Neural cell (in vitro differentiated cells): ENCODE measurements around the gene HECA. TPM values are rescaled to one million over a fixed set of nuclear protein-coding genes. Genes with fewer than 3 reads are reported as not detected.
"Not testable (repeated sequence)": the region's sequence is repeated elsewhere in the genome, so short reads cannot be mapped to it uniquely, and the experiment has no call there.

ENCODE experiments used
- H2AFZ ChIP-seq: fragments of 200-600, 300-800 bp; sonication (generic), shearing (Covaris generic); 2 replicates; pipeline ENCODE4 v1.6.0; 2014; ENCODE audit warnings: low read depth, mild to moderate bottlenecking, antibody characterized with exemption, low read length, moderate library complexity
- H3F3A ChIP-seq: fragments of 200-600 bp; shearing (Covaris generic); 2 replicates; pipeline ENCODE4 v1.6.1; 2016; ENCODE audit warnings: mild to moderate bottlenecking, moderate library complexity, mixed read lengths, antibody characterized with exemption, low read length; ENCODE audit not compliant: insufficient read depth, poor library complexity, severe bottlenecking
- H3K27ac ChIP-seq: fragments of 200-600, 300-800 bp; sonication (generic), shearing (Covaris generic); 2 replicates; pipeline ENCODE4 v1.5.1; 2014; ENCODE audit warnings: mild to moderate bottlenecking, low read length, moderate library complexity
- H3K27me3 ChIP-seq: fragments of 300-800, 200-600 bp; sonication (generic), shearing (Covaris generic); 2 replicates; pipeline ENCODE4 v1.6.0; 2014; ENCODE audit warnings: mild to moderate bottlenecking, low read depth, low read length, moderate library complexity; ENCODE audit not compliant: insufficient read depth
- H3K36me3 ChIP-seq: fragments of 300-800, 200-600 bp; sonication (generic), shearing (Covaris generic); 2 replicates; pipeline ENCODE4 v1.5.1; 2014; ENCODE audit warnings: mild to moderate bottlenecking, antibody characterized with exemption, low read length, moderate library complexity; ENCODE audit not compliant: insufficient read depth
- H3K4me2 ChIP-seq: fragments of 300-800, 200-600 bp; sonication (generic), shearing (Covaris generic); 2 replicates; pipeline ENCODE4 v1.6.0; 2014; ENCODE audit warnings: mild to moderate bottlenecking, low read length
- H3K4me3 ChIP-seq: fragments of 300-800, 200-600 bp; sonication (generic), shearing (Covaris generic); 2 replicates; pipeline ENCODE4 v1.5.1; 2014; ENCODE audit warnings: mild to moderate bottlenecking, low read length, moderate library complexity
- H3K79me2 ChIP-seq: fragments of 200-600 bp; shearing (Covaris generic); replicated peaks from 2 replicates; pipeline ENCODE4 v1.6.0; 2014; ENCODE audit warnings: mild to moderate bottlenecking, low read length, moderate library complexity; ENCODE audit not compliant: insufficient read depth
- H3K9ac ChIP-seq: fragments of 300-800, 200-600 bp; sonication (generic), shearing (Covaris generic); 2 replicates; pipeline ENCODE4 v1.6.1; 2016; ENCODE audit warnings: mild to moderate bottlenecking, low read length, mixed read lengths
- H3K9me2 ChIP-seq: fragments of 200-600 bp; shearing (Covaris generic); 2 replicates; pipeline ENCODE4 v1.6.1; 2016; ENCODE audit warnings: mild to moderate bottlenecking, low read length, mixed read lengths; ENCODE audit not compliant: insufficient read depth
- H3K9me3 ChIP-seq: fragments of 200-600, 300-800 bp; sonication (generic), shearing (Covaris generic); 2 replicates; pipeline ENCODE4 v1.6.1; 2016; ENCODE audit warnings: mild to moderate bottlenecking, mixed run types, low read length, moderate library complexity, mixed read lengths
- H4K20me1 ChIP-seq: fragments of 200-600 bp; shearing (Covaris generic); 2 replicates; pipeline ENCODE4 v1.6.1; 2016; ENCODE audit warnings: mild to moderate bottlenecking, mixed run types; ENCODE audit not compliant: insufficient read depth
- EP300 ChIP-seq: fragments of 450-650 bp; conservative IDR thresholded peaks from 2 replicates; pipeline ENCODE4 v1.6.1; 2014; ENCODE audit warnings: antibody characterized with exemption, mild to moderate bottlenecking, moderate library complexity; ENCODE audit not compliant: poor library complexity, severe bottlenecking
- EZH2 ChIP-seq: fragments of 200-600, 300-800 bp; shearing (Covaris generic), sonication (generic); IDR thresholded peaks from 2 replicates; pipeline ENCODE4 v1.6.1; 2014; ENCODE audit warnings: antibody characterized with exemption, low read length, borderline replicate concordance, mild to moderate bottlenecking; ENCODE audit not compliant: insufficient read depth, poor library complexity, severe bottlenecking
- MXI1 ChIP-seq: fragments of 450-650 bp; conservative IDR thresholded peaks from 2 replicates; pipeline ENCODE4 v1.6.1; 2014; ENCODE audit warnings: antibody characterized with exemption, mild to moderate bottlenecking; ENCODE audit not compliant: poor library complexity, severe bottlenecking
- POLR2AphosphoS5 ChIP-seq: IDR thresholded peaks from 2 replicates; pipeline ENCODE4 v1.6.1; 2012
- RAD21 ChIP-seq: fragments of 450-650 bp; conservative IDR thresholded peaks from 2 replicates; pipeline ENCODE4 v1.6.1; 2014; ENCODE audit warnings: antibody characterized with exemption, mild to moderate bottlenecking, moderate library complexity
- SMC3 ChIP-seq: fragments of 450-650 bp; conservative IDR thresholded peaks from 2 replicates; pipeline ENCODE4 v1.6.1; 2014; ENCODE audit warnings: antibody characterized with exemption, mild to moderate bottlenecking, moderate library complexity; ENCODE audit not compliant: poor library complexity
- TAF1 ChIP-seq: IDR thresholded peaks from 2 replicates; pipeline ENCODE4 v1.6.1; 2012; ENCODE audit warnings: low read depth
- polyA plus RNA-seq: library from polyadenylated mRNA; depleted of rRNA; stranded (reverse); fragments of >200 nt; gene quantifications from 2 replicates; pipeline ENCODE4 v1.2.3, GENCODE V29; 2014
- TF ChIP-seq, protein P1 (sequence below): IDR thresholded peaks from 2 replicates; pipeline ENCODE4 v1.6.1; 2012; ENCODE audit warnings: borderline replicate concordance
- TF ChIP-seq, protein P2 (sequence below): fragments of 450-650 bp; IDR thresholded peaks from 2 replicates; pipeline ENCODE4 v1.5.1; 2014; ENCODE audit warnings: antibody characterized with exemption, mild to moderate bottlenecking, moderate library complexity; ENCODE audit not compliant: poor library complexity, severe bottlenecking

HECA gene
- polyA plus RNA-seq, 1 donor from 2014 or later, result 20.2 TPM

GRCh38 chr6:139205843-139206242 is 71.0 kb downstream of the HECA start:
- no peaks in the 10 kb centered on the region for H3K9me2 ChIP-seq
- no peak overlapping the region for H3K27ac ChIP-seq
- H3K36me3 ChIP-seq, result no peaks in the 10 kb centered on the region
- no peaks in the 10 kb centered on the region for H4K20me1 ChIP-seq
- no peak overlapping the region for H3K4me2 ChIP-seq
- H3K9me3 ChIP-seq, result peaks cover 4% of the 10 kb centered on the region
- H3K4me3 ChIP-seq, result no peak overlapping the region
- H3K27me3 ChIP-seq, result no peaks in the 10 kb centered on the region
- no peak for TF ChIP-seq MXI1
- TF ChIP-seq, protein P1, sequence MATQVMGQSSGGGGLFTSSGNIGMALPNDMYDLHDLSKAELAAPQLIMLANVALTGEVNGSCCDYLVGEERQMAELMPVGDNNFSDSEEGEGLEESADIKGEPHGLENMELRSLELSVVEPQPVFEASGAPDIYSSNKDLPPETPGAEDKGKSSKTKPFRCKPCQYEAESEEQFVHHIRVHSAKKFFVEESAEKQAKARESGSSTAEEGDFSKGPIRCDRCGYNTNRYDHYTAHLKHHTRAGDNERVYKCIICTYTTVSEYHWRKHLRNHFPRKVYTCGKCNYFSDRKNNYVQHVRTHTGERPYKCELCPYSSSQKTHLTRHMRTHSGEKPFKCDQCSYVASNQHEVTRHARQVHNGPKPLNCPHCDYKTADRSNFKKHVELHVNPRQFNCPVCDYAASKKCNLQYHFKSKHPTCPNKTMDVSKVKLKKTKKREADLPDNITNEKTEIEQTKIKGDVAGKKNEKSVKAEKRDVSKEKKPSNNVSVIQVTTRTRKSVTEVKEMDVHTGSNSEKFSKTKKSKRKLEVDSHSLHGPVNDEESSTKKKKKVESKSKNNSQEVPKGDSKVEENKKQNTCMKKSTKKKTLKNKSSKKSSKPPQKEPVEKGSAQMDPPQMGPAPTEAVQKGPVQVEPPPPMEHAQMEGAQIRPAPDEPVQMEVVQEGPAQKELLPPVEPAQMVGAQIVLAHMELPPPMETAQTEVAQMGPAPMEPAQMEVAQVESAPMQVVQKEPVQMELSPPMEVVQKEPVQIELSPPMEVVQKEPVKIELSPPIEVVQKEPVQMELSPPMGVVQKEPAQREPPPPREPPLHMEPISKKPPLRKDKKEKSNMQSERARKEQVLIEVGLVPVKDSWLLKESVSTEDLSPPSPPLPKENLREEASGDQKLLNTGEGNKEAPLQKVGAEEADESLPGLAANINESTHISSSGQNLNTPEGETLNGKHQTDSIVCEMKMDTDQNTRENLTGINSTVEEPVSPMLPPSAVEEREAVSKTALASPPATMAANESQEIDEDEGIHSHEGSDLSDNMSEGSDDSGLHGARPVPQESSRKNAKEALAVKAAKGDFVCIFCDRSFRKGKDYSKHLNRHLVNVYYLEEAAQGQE, result no peak
- no peak for TF ChIP-seq SMC3
- TF ChIP-seq POLR2AphosphoS5, result no peak
- no peak for TF ChIP-seq EZH2
- TF ChIP-seq EP300, result no peak
- no peak for TF ChIP-seq TAF1
- TF ChIP-seq, protein P2, sequence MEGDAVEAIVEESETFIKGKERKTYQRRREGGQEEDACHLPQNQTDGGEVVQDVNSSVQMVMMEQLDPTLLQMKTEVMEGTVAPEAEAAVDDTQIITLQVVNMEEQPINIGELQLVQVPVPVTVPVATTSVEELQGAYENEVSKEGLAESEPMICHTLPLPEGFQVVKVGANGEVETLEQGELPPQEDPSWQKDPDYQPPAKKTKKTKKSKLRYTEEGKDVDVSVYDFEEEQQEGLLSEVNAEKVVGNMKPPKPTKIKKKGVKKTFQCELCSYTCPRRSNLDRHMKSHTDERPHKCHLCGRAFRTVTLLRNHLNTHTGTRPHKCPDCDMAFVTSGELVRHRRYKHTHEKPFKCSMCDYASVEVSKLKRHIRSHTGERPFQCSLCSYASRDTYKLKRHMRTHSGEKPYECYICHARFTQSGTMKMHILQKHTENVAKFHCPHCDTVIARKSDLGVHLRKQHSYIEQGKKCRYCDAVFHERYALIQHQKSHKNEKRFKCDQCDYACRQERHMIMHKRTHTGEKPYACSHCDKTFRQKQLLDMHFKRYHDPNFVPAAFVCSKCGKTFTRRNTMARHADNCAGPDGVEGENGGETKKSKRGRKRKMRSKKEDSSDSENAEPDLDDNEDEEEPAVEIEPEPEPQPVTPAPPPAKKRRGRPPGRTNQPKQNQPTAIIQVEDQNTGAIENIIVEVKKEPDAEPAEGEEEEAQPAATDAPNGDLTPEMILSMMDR, result no peak
- no peak for TF ChIP-seq RAD21
- no peaks in the 10 kb centered on the region for H3K79me2 ChIP-seq
- H2AFZ ChIP-seq, result no peak overlapping the region
- no peaks in the 10 kb centered on the region for H3F3A ChIP-seq
- H3K9ac ChIP-seq, result no peak overlapping the region

DNA sequence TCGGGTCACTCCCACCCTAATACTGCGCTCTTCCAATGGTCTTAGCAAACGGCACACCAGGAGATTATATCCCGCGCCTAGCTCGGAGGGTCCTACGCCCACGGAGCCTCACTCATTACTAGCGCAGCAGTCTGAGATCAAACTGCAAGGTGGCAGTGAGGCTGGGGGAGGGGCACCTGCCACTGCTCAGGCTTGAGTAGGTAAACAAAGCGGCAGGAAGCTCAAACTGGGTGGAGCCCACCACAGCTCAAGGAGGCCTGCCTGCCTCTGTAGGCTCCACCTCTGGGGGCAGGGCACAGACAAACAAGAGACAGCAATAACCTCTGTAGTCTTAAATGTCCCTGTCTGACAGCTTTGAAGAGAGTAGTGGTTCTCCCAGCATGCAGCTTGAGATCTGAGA is 75.9 kb downstream of the HECA start:
- H3K27me3 ChIP-seq, H4K20me1 ChIP-seq, H3K9me2 ChIP-seq, H3K9me3 ChIP-seq, H3K36me3 ChIP-seq, H3K27ac ChIP-seq, H3K9ac ChIP-seq, H3K79me2 ChIP-seq, H2AFZ ChIP-seq, H3K4me2 ChIP-seq, H3K4me3 ChIP-seq, H3F3A ChIP-seq: not testable (repeated sequence)

- not testable (repeated sequence) for H3K36me3 ChIP-seq, H3F3A ChIP-seq, H4K20me1 ChIP-seq, H3K9ac ChIP-seq, H3K27me3 ChIP-seq, H3K9me2 ChIP-seq, H3K27ac ChIP-seq, H3K4me3 ChIP-seq, H3K4me2 ChIP-seq, H3K79me2 ChIP-seq, H2AFZ ChIP-seq, H3K9me3 ChIP-seq
These were observed 77.6 kb downstream of the HECA start for GRCh38 chr6:139212460-139212859.
